HK-2 (cell line): ENCODE results near the gene ASCC1.

Source experiments
- DNase-seq: peaks from one replicate; pipeline ENCODE4 v3.0.0-alpha.2; 2018; ENCODE audit not compliant: unreplicated experiment

ASCC1 gene

DNA sequence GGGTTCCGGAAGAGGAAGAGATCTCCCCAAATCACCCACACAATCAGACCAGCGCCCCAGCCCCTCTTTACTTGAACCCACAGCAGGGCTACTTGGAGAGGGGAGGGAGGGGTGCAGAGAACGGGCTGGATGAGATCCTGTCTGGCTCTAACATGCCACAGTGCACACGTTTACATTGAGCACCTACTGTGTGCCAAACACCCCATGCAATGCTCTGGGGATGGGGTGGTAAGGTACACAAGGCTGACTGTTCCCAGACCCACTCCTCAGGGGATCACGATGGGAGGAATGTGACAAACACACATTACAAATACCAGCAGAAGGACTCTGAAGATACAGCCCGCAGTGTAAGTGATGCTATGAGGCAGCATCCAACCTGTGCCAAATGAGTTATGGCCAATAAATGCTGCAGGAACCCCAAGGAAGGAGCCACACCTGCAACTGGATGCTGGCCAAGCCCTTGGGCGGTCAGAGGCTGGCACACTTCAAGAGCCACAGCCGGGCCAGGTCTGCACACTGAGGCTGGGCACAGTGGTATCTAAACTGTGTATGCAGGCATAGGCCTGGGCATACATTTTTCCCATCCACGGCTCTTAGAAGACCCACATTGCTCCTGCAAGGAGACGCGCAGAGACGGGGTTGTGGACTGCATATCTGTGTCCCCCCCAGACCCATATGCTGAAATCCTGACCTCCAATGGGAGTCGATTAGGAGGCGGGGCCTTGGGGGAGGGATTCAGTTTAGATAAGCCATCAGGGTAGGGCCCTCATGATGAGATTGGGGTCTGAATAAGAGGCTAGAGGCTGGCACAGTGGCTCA lies 134.1 kb downstream of the ASCC1 start:
- DNase-seq = no peak

DNA sequence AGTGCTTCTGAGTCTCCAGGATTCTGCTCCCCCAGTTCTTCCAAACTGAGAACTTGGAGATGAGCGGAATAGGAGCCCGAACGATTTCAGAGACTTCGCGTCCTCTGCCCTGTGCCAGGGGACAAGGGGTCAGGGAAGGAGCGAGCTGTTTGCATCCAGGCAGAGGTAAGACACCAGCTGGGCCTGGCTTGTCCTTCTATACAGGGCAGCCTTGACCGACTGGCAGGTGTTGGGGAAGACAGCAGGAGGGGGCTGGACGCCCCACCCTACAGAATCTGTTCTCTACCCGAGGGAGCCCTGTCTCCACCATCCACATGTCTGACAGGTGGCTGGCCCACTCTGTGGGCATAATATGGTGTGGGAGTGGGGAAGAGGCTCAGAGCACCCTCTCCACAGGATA lies 134.9 kb downstream of the ASCC1 start:
- DNase-seq = no peak

DNA sequence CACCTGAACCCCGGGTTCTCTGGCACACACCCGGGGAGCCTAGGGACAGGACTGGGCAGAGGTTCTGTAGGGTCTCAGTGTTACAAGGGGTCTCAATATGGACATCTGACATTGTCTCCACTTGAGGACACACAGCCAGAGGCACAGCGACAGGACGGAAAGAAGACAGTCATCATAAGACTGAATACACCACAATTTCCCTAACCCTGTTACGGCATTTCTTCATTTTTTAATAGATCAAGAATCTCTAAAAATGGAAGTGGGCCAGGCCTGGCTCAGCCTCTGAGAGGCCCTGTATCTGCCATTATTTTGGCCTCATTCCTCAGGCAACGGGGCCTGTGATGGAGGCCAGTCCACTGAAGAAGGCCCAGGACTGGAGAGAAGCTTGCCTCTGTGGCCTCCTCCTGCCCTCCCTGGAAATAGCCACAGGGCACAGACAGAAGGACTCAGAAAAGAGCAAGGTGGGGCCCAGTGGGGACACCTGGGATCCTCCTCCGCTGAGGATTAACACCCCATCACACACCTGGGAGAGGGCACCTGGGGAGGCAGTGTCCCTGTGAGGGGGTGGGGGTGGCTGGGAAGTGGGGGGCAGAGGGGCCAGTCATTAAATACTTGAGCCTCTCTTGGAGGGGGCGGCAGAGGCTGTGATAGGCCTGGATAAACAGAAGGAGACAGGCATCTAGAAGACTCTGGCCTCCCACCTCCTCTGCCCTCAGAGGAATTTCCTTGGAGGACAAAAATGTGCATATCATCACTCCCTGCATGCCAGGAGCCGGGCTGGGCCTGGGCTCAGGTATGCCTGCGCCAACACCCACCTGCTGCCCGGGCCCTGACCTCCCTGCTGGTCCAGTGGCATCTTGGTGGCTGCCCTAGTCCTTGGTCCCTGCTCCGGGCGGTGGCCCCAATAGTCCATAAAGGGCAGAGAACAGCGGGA lies 135.8 kb downstream of the ASCC1 start:
- DNase-seq = no peak

DNA sequence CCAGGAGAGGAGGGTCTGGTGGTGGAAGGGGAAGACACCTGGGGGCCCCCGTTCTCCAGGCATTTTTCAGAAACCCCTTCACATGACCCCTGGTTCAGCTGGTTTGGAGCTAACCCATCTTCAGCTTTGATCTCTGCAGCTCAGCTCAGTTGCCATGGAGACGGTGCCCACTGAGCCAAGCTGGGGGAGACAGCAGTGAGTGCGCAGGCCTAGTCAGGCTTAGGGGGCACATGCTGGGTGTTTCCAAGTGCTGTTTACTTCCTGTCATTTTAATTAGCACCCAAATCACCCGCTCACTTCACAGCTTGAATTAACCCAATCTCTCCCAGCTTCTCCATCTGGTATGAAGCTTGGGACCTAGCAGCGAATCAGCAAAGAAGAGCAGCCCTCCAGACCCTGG lies 136.7 kb downstream of the ASCC1 start:
- no peak for DNase-seq

DNA sequence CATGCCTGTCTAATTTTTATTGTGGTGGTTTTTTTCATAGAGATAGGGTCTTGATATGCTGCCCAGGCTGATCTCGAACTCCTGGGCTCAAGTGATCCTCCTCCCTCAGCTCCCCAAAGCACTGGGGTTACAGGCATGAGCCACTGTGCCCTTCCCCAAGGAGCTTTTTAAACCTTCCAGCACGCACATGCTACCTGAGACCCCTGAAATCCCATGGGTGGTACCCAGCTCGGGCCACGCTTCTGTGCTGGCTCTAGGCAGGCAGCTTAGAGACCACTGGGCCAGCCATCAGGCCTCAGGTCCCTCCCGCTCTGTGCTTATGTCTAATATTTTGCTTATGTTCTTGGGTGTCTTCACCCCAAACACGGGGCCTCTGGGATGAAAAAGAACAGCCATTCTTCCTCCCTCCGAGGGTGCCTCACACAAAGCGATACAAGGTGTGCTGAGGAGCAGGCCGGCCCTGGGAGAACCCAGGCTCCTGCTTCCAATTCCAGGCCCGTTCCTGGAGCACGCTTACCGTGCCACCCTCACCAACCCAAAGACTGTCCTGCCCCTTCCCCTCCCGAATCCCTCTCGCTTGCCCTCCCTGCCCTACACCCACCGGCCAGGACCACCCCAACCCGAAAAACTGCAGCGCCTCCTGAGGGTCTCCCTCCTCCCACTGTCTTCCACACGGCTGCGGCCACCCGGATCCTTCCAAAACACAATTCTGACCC lies 138.6 kb downstream of the ASCC1 start:
- no peak for DNase-seq

DNA sequence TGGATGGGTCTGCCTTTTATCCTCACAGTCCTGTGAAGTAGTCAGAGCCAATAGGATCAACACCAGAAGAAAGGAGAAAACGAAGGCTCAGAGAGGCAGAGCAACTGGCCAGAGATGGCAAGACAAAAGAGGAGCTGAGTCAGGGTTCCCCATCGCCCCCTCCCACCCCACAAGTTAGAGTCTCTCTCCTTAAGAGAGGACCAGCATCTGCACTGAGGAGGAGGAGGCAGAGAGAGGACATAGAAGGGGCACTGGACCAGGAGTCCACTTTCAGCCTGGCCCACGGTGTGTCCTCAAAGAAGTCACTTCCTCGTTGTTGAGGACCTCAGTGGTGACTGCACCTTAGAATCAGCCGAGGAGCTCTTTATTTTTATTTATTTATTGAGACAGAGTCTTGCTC lies 139.3 kb downstream of the ASCC1 start:
- DNase-seq = no peak

DNA sequence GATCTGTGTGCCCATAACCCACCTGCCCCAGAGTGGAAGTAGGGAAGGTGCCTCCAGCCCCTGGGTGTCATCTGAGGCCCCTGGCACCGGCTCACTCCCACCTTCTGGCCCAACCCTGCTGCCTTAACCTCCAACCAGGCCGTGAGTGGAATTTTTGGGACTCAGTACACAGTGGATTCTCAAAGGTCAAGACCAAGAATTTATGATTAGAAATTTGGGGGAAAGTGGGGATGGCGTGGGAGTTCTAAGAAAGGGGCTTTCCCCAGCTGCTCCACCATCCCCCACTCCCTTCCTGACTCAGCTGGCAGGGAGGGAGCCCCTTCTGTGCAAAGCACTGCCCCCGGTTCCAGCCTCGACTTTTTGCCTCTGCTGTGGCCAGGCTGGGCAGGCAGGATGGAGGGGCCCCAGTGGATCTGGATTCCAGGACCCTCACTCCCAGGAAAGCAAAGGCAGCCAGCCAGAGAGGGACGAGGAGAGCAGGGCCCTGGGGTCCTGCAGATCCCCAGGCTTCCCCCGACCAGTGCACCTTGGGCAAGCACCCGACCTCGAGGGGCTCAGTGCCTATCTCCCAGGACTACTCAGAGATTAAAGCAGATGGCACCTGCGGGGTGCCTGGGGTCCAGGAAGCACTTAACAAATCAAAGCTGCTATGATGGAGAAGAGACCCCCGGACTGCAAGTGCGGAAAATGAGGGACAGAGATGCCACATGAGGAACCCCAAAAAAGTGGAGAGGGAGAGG lies 140.5 kb downstream of the ASCC1 start:
- no peak for DNase-seq

DNA sequence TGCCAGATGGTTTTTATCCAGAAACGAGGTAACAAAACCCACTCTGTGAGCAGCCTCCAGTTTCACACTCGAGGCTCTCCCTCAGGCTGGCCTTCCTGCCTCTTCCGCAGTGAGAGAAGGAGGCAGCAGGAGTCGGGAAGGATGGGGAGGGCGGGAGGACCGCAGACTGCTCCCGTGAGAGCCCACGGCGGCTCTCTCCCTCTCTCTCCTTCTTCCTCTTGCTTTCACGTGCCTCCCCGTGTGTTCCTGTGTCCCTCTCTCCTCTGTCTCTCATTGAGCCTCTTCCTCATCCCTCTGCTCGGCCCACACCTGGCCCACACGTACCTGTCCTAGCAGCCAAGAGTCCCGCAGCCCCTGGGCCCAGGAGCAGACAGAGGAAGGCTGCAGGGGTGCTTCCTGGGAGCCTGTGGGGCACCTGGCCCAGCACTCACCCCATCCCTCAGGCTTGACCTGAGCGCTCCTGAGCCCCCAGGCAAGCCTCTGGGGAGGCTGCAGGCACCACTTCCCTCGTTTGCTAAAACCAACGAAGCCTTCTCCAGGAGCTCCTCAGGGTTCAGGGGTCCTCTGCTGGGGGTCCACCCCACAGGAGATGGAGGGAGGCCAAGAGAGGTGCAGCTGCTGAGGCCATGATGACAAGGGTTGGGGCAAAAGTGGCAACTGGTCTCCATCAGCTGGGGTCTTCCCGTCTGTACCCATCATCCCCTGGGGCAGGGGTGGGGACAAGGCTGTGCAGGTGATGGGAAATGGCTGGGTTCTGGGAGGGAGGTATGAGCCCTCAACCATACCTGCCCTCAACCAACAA lies 141.3 kb downstream of the ASCC1 start:
- DNase-seq = no peak

DNA sequence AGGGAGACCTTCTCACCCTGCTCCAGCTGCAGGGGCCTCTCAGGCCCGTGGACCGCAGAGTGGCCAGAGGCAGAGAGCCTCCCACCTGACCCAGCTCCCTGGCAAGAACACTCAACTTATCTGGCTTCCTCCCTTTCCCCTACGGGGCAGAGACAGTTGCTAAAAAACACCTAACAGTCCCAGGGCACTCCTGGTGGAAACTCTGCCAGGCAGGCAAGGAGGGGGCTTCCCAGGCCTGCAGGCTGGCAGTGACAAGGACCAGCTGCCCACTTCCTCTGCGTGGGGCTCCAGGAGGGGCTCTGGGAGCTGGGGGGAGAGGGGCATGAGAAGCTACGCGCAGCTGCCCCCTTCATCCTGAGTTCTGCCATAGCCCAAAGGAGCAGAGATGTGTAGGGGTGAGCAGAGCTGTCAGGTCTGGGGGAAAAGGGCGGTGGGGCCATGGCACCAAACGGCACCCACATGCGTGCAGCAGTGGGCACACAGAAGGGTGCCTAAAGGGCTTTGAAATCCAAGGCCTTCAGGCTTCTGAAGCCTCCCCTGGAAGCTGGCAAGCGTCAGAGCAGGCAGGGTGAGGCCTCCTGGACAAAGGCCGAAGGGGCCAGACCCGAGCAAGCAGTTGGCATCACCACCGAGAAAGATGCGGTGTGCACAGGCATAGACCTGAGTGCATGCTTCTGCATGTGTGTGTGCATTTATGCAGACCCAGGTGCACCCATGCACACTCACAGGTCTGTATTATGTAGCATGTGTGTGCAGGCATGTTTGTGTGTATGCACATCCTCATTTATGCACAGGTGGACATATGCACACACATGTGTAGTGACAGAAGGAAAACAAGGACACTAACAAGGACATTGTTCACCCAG lies 142.1 kb downstream of the ASCC1 start:
- DNase-seq = no peak

DNA sequence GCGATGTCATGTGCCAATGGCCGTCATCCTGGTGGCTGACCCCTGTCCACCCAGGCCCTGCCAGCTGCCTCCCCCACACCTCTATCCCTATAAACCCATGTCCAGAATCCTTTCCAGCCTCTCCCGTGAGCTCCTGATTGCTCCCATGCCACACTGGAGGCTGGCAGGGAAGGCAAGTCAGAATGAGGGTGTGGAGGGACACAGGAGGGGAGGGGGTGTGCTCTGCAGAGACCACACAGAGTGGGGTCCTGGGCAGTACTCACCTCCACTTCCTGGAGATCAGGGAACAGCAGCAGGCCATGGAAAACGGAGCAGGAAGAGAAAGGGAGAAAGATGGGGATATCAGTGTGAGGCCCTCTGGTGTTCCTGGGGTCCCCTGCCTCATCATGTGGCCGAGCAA lies 143.4 kb downstream of the ASCC1 start:
- DNase-seq = no peak

DNA sequence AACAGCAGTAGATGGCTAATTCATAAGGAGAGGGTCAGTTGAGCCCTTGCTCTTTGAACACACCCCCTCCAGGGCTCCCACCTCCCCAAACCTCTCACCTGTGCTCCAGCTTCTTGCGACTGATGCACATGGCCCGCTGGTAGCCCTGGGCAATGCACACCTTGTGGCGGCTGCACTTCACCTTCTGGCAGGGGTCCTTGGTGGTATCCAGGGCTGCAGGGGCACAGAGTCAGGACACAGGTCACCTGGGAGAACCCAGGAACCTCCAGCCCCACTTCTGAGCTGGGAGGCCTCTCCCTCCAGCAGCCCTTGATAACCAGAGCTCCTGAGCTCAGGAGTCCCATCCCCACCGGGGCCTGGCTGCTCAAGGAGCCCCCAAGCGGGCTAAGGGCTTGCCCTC lies 144.0 kb downstream of the ASCC1 start:
- DNase-seq = no peak

DNA sequence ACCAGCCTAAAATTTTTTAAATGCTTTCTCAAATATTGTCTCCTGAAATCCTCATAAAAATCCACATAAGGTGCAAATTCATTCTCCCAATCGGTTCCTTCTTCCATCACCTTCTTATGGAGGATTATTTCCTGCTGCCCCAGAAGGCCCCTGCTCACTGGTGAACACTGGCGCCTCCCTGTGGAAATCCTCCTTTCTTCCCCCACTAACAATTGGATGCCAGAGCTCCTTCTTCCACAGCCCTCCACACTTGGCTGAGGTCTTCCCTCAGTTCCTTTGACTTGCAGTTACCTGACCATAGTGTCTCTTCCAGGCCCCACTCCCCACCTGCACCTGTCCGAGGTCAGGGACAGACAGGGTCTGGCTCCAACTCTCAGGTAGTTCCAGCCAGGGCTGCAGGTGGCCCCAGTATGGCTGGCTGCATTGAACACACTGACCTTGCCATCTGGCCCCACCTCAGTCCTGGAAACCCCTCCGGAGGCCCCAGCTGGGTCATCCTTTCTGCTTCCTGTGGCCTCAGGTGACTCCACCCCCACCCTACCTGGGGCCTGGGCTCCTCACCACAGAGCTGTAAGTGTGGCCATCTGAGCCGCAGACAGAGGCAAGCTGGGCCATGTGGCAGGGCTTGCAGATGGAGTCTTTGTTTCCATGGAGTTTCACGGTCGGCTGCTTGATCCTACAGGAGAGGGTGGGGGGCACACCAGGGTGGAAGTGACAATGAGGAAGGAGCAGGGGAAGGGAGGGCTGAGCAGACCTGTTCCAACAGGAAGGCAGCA lies 146.1 kb downstream of the ASCC1 start:
- no peak for DNase-seq

DNA sequence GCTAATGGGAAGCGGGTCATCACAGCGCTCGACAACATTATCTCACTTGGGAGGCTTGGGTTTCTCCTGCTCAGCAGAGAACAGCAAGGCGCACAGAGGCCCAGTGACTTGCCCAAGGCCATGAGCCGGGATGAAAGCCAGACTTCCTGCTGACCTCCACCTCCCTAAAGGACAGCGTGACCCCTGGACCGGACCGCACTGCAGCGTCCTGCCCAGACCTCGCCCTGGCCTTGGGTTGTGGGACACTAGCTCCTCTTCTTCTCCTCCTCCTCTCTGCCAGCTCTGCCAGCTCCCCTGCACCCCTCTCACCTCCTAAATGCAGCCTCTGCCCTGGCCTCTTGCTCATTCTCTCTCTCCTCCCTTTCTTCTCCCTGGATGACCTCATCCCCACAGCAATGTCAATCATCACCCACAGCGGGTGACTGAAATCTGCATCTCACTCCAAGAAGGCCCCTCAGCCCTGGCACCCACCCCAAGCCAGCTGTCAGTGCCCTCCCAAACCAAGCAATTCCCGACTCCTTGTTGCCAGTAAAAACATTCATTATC lies 147.1 kb downstream of the ASCC1 start:
- DNase-seq = no peak

DNA sequence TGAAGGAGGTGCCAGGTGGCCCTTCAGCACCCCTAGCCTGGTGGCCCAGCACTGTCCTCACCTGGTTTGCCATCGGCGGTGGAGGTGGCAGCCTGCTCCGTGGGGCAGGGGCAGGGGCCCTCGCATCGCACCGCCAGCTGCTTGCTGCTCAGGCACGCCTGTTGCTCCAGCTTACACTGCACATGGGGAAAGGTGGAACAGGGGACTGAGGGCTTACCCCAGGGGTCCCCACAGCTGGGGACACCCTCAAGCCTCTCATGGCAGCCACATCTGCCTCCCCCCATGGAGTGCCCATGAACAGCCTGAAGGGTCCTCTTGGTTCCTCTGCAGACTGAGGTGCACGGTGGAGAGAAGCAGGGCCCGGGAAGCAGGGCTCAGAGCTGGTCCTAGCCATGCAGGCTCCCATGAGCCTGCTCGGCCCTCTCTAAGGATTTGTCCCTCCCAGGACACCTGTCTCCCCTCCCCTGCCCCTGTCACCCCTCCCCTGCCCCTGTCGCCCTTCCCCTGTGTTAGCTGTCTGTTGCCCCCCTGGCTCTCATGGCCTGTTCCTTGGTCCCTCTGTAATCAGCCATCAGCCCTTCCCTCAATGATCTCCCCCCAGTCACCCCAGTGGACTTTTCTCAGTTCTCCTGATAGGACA lies 147.8 kb downstream of the ASCC1 start:
- DNase-seq = no peak

DNA sequence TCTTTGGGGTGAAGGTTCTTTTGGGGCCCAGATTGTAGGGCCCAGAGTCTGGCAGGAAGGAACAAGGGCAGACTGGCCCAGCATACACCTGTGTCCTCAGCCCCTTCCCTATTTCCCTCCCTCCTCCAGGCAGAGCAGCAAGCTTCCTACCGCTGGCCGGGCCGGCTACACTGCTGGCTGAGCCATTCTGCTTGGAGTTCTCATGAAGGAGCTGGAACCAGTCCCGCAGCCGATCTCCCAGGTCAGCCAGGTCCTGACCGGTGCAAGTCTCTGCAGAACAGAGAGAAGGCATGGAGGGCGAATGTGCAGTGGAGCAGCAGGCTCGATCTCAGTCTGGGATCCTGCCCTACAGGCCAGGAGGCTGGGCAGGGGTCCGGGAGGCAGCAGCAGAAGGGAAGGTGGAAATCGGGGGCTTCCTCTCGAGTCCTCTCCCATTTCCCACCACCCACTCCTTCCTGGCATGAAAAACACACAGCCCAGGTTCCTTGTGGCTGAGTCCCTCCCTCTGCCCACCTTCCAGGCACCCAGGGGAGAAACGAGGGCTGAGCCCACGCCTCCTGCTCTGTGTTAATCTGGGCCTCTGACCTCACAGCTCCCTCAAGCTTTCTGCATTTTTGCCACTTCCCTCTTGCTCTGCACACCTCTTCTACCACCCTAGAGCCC lies 148.5 kb downstream of the ASCC1 start:
- no peak for DNase-seq

DNA sequence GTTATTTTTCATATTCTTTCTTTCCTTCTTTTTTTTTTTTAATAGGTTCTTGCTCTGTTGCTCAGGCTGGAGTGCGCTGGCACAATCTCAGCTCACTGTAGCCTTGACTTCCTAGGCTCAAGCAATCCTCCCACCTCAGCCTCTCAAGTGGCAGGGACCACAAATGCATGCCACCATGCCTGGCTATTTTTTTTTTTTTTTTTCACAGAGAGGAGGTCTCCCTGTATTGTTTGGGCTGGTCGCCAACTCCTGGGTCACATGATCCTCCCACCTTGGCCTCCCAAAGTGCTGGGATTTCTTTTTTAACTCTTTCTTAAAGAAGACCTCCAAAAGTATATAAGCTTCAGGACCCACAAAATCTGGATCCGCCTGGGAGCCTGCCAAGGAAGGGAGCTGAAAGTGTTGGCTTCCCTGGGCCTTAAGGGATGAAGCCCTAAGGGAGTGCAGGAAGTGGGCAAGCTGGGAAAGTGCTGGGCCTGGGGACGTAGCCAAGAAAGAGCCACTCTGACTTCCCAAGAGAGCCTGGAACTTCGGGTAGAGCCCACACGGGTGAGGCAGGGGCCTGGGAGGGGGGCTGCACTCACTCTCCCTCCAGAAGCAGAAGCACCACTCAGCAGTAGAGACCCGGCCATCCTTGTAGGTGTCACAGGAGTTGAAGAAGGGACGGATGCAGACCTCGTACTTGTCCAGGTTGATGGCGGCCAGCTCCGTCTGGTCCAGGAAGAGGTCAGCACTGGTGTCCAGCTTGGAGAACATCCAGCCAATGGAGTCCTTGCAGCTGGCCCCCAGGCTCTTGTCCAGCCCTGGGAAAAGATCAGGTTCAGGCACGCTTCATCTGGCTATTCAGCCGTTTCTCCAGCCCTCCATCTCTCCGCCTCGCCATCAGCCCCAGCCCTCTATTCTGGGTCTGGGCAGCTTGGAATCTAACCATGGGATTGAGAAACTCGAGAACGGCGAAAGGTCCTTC lies 149.5 kb downstream of the ASCC1 start:
- no peak for DNase-seq
